ENCODE measurements around the gene FAM180B. TPM values are rescaled to one million over a fixed set of nuclear protein-coding genes. Genes with fewer than 3 reads are reported as not detected.
"Not testable (repeated sequence)": the region's sequence is repeated elsewhere in the genome, so short reads cannot be mapped to it uniquely, and the experiment has no call there.

The FAM180B gene
- under 1 TPM; 0.31 to 0.62 TPM for total RNA-seq

- H3K36me3 Mint-ChIP-seq: peaks cover 10% of the 10 kb centered on the region
- H3K4me1 Mint-ChIP-seq (ENCODE audit: low read depth in 2 of 2): peaks cover 0 to 11% of the 10 kb centered on the region in 2 donors
- peak; percentile 19 to 25 for ATAC-seq
- DNase-seq (ENCODE audit: low spot score): peak; percentile 61
- no peaks in the 10 kb centered on the region for H3K9me3 Mint-ChIP-seq
- H3K4me3 Mint-ChIP-seq: no peak within 1 kb of the TSS
- no peaks in the 10 kb centered on the region for H3K27me3 Mint-ChIP-seq
- H3K27ac Mint-ChIP-seq: no peak within 1 kb of the TSS
These were observed at the start of gene FAM180B for GRCh38 chr11:47586098-47586855. FAM180B (plus strand) TSS chr11:47586678; CDS start chr11:47586769, 91 bp downstream.

GRCh38 chr11:47536915-47537314, 49.6 kb upstream of the FAM180B start:
- DNase-seq (ENCODE audit: low spot score) (no peak), ATAC-seq (no peak)
- peaks cover 27 to 34% of the 10 kb centered on the region in 2 donors for H3K4me1 Mint-ChIP-seq (ENCODE audit: low read depth in 2 of 2)
- no peak overlapping the region for H3K4me3 Mint-ChIP-seq
- no peaks in the 10 kb centered on the region for H3K36me3 Mint-ChIP-seq
- H3K9me3 Mint-ChIP-seq: no peaks in the 10 kb centered on the region
- H3K27me3 Mint-ChIP-seq: no peaks in the 10 kb centered on the region
- no peak overlapping the region for H3K27ac Mint-ChIP-seq

GRCh38 chr11:47538741-47539565, 47.5 kb upstream of the FAM180B start:
- Mint-ChIP-seq H3K36me3 (no peaks in the 10 kb centered on the region), H3K9me3 (no peaks in the 10 kb centered on the region), H3K27me3 (no peaks in the 10 kb centered on the region), H3K27ac (no peak overlapping the region), H3K4me3 (no peak overlapping the region), H3K4me1 (ENCODE audit: low read depth in 2 of 2) (peaks cover 28 to 32% of the 10 kb centered on the region in 2 donors)
- no peak for DNase-seq (ENCODE audit: low spot score)
- ATAC-seq: no peak

GRCh38 chr11:47539681-47540039, 46.8 kb upstream of the FAM180B start:
- H3K27ac Mint-ChIP-seq: peak overlapping the region; percentile 76 to 84
- H3K4me1 Mint-ChIP-seq (ENCODE audit: low read depth in 2 of 2): peaks cover 33 to 36% of the 10 kb centered on the region in 2 donors
- H3K9me3 Mint-ChIP-seq: no peaks in the 10 kb centered on the region
- H3K27me3 Mint-ChIP-seq: no peaks in the 10 kb centered on the region
- ATAC-seq (no peak), DNase-seq (ENCODE audit: low spot score) (no peak)
- H3K36me3 Mint-ChIP-seq: no peaks in the 10 kb centered on the region
- peak overlapping the region; percentile 50 for H3K4me3 Mint-ChIP-seq

GRCh38 chr11:47541070-47541469, 45.4 kb upstream of the FAM180B start:
- Mint-ChIP-seq H3K9me3 (no peaks in the 10 kb centered on the region), H3K4me1 (ENCODE audit: low read depth in 2 of 2) (peaks cover 33 to 35% of the 10 kb centered on the region in 2 donors), H3K27me3 (no peaks in the 10 kb centered on the region), H3K36me3 (no peaks in the 10 kb centered on the region), H3K27ac (peak overlapping the region; percentile 76 to 84), H3K4me3 (peak overlapping the region; percentile 50)
- DNase-seq (ENCODE audit: low spot score) (no peak), ATAC-seq (peak in 1 of 2 donors; percentile 37)

- Mint-ChIP-seq H3K9me3 (no peaks in the 10 kb centered on the region), H3K4me1 (ENCODE audit: low read depth in 2 of 2) (peaks cover 33 to 42% of the 10 kb centered on the region in 2 donors), H3K4me3 (no peak overlapping the region), H3K27me3 (no peaks in the 10 kb centered on the region), H3K27ac (no peak overlapping the region), H3K36me3 (peaks cover 6% of the 10 kb centered on the region)
- no peak for ATAC-seq
- no peak for DNase-seq (ENCODE audit: low spot score)
These were observed 41.2 kb upstream of the FAM180B start for GRCh38 chr11:47545298-47545697.

- H3K27me3 Mint-ChIP-seq; H3K36me3 Mint-ChIP-seq; H3K27ac Mint-ChIP-seq; H3K9me3 Mint-ChIP-seq; DNase-seq (ENCODE audit: low spot score); H3K4me3 Mint-ChIP-seq; ATAC-seq: not testable (repeated sequence)
- peaks cover 32 to 42% of the 10 kb centered on the region in 2 donors for H3K4me1 Mint-ChIP-seq (ENCODE audit: low read depth in 2 of 2)
These were observed 40.2 kb upstream of the FAM180B start for GRCh38 chr11:47546274-47546673.

- peaks cover 38 to 57% of the 10 kb centered on the region in 2 donors for H3K4me1 Mint-ChIP-seq (ENCODE audit: low read depth in 2 of 2)
- peak overlapping the region; percentile 99 for H3K4me3 Mint-ChIP-seq
- H3K27me3 Mint-ChIP-seq: no peaks in the 10 kb centered on the region
- no peaks in the 10 kb centered on the region for H3K9me3 Mint-ChIP-seq
- H3K36me3 Mint-ChIP-seq: peaks cover 6% of the 10 kb centered on the region
- ATAC-seq (no peak), DNase-seq (ENCODE audit: low spot score) (no peak)
- peak overlapping the region; percentile 98 for H3K27ac Mint-ChIP-seq
These were observed 36.0 kb upstream of the FAM180B start for GRCh38 chr11:47550288-47551047.

GRCh38 chr11:47551086-47551485, 35.4 kb upstream of the FAM180B start:
- H3K4me1 Mint-ChIP-seq (ENCODE audit: low read depth in 2 of 2): peaks cover 38 to 57% of the 10 kb centered on the region in 2 donors
- DNase-seq (ENCODE audit: low spot score) (no peak), ATAC-seq (no peak)
- peaks cover 6% of the 10 kb centered on the region for H3K36me3 Mint-ChIP-seq
- H3K4me3 Mint-ChIP-seq: peak overlapping the region; percentile 99
- no peaks in the 10 kb centered on the region for H3K9me3 Mint-ChIP-seq
- H3K27me3 Mint-ChIP-seq: no peaks in the 10 kb centered on the region
- peak overlapping the region; percentile 98 for H3K27ac Mint-ChIP-seq

- Mint-ChIP-seq H3K9me3 (no peaks in the 10 kb centered on the region), H3K4me3 (peak overlapping the region; percentile 99), H3K27ac (peak overlapping the region; percentile 98), H3K36me3 (peaks cover 6% of the 10 kb centered on the region), H3K4me1 (ENCODE audit: low read depth in 2 of 2) (peaks cover 36 to 54% of the 10 kb centered on the region in 2 donors), H3K27me3 (no peaks in the 10 kb centered on the region)
- ATAC-seq: no peak
- no peak for DNase-seq (ENCODE audit: low spot score)
These were observed 34.4 kb upstream of the FAM180B start for GRCh38 chr11:47552056-47552565.

GRCh38 chr11:47552566-47553405, 33.7 kb upstream of the FAM180B start, which contains the start of gene CELF1:
CELF1 (minus strand) TSS chr11:47553132; CDS start chr11:47499523, 53,609 bp downstream.
- DNase-seq (ENCODE audit: low spot score) (peak; percentile 95), ATAC-seq (peak; percentile 98 to 99)
- peak within 1 kb of the TSS; percentile 99 for H3K4me3 Mint-ChIP-seq
- H3K4me1 Mint-ChIP-seq (ENCODE audit: low read depth in 2 of 2): peaks cover 32 to 48% of the 10 kb centered on the region in 2 donors
- H3K9me3 Mint-ChIP-seq: no peaks in the 10 kb centered on the region
- peak within 1 kb of the TSS; percentile 98 for H3K27ac Mint-ChIP-seq
- H3K27me3 Mint-ChIP-seq: no peaks in the 10 kb centered on the region
- H3K36me3 Mint-ChIP-seq: peaks cover 6% of the 10 kb centered on the region

- H3K9me3 Mint-ChIP-seq: no peaks in the 10 kb centered on the region
- peak overlapping the region; percentile 88 to 98 for H3K27ac Mint-ChIP-seq
- DNase-seq (ENCODE audit: low spot score): no peak
- H3K4me1 Mint-ChIP-seq (ENCODE audit: low read depth in 2 of 2): peaks cover 27 to 42% of the 10 kb centered on the region in 2 donors
- no peaks in the 10 kb centered on the region for H3K27me3 Mint-ChIP-seq
- H3K4me3 Mint-ChIP-seq: peak overlapping the region; percentile 99
- peaks cover 6% of the 10 kb centered on the region for H3K36me3 Mint-ChIP-seq
- ATAC-seq: peak in 1 of 2 donors; percentile 28
These were observed 33.1 kb upstream of the FAM180B start for GRCh38 chr11:47553406-47553743.

All from natural killer cell treated with Interleukin-12 subunit alpha and Interleukin-12 subunit beta and Interleukin-15 and Interleukin-18, amount 100 ng/mL, for 72 hours (primary cell).